Measurements from ENCODE around the gene KCNN4. TPM values are rescaled to one million over a fixed set of nuclear protein-coding genes. Genes with fewer than 3 reads are reported as not detected.
"Not testable (repeated sequence)": the region's sequence is repeated elsewhere in the genome, so short reads cannot be mapped to it uniquely, and the experiment has no call there.

The KCNN4 gene
- polyA plus RNA-seq, 3 donors = 1.7 to 2.3 (median 1.7) TPM

GRCh38 chr19:43776286-43776685 is 4.5 kb downstream of the KCNN4 start:
- no peak for DNase-seq

GRCh38 chr19:43775299-43775890 is 5.4 kb downstream of the KCNN4 start:
- DNase-seq = no peak

- not testable (repeated sequence) for DNase-seq
These were observed 5.9 kb downstream of the KCNN4 start for GRCh38 chr19:43774940-43775258.

GRCh38 chr19:43774103-43774939 is 6.5 kb downstream of the KCNN4 start:
- DNase-seq = no peak

- no peak for DNase-seq
These were observed 7.1 kb downstream of the KCNN4 start for GRCh38 chr19:43773725-43774102.

GRCh38 chr19:43769256-43769655 is 11.5 kb downstream of the KCNN4 start:
- DNase-seq = no peak

GRCh38 chr19:43768273-43769050 is 12.3 kb downstream of the KCNN4 start:
- no peak for DNase-seq

GRCh38 chr19:43767818-43768217 is 13.0 kb downstream of the KCNN4 start:
- no peak for DNase-seq

- no peak for DNase-seq
These were observed 13.5 kb downstream of the KCNN4 start for GRCh38 chr19:43767316-43767715.

GRCh38 chr19:43766755-43767043 is 14.1 kb downstream of the KCNN4 start:
- DNase-seq = no peak

GRCh38 chr19:43765109-43765876 is 15.5 kb downstream of the KCNN4 start:
- no peak for DNase-seq

GRCh38 chr19:43764684-43765083 is 16.1 kb downstream of the KCNN4 start:
- DNase-seq = not testable (repeated sequence)

- DNase-seq = no peak
These were observed 17.3 kb downstream of the KCNN4 start for GRCh38 chr19:43763473-43763939.

GRCh38 chr19:43762814-43763213 is 18.0 kb downstream of the KCNN4 start:
- DNase-seq = no peak

GRCh38 chr19:43760941-43761340 is 19.8 kb downstream of the KCNN4 start:
- no peak for DNase-seq

- DNase-seq = no peak
These were observed 21.3 kb downstream of the KCNN4 start for GRCh38 chr19:43759515-43759914.

- DNase-seq = peak; percentile 71
These were observed 25.4 kb downstream of the KCNN4 start for GRCh38 chr19:43755256-43755801.

- peak; percentile 98 for DNase-seq
These were observed 26.1 kb downstream of the KCNN4 start, which contains the start of gene SMG9 for GRCh38 chr19:43754503-43755255. TSS of gene SMG9 (minus strand) at chr19:43754962. CDS start at chr19:43750741, 4,221 bp downstream.

- no peak for DNase-seq
These were observed 26.6 kb downstream of the KCNN4 start for GRCh38 chr19:43754253-43754502.

GRCh38 chr19:43752287-43752875 is 28.4 kb downstream of the KCNN4 start:
- no peak for DNase-seq
